Activated CD4-positive, alpha-beta T cell treated with anti-CD3 and anti-CD28 coated beads, Interleukin-2, amount 50 U/mL, for 16 hours (primary cell): ENCODE data around the gene AGAP1.
"Not testable (repeated sequence)": the region's sequence is repeated elsewhere in the genome, so short reads cannot be mapped to it uniquely, and the experiment has no call there.

Source experiments
- DNase-seq: peaks from one replicate; pipeline ENCODE4 v3.0.0-alpha.2; 2020

The AGAP1 gene

GRCh38 chr2:235934774-235935484, 441.1 kb downstream of the AGAP1 start:
- DNase-seq = no peak

GRCh38 chr2:235935773-235936172, 441.9 kb downstream of the AGAP1 start:
- no peak for DNase-seq

- peak; percentile 3 for DNase-seq
Measured at GRCh38 chr2:235936493-235936892, 442.6 kb downstream of the AGAP1 start.

- no peak for DNase-seq
Measured at GRCh38 chr2:235937087-235937486, 443.2 kb downstream of the AGAP1 start.

GRCh38 chr2:235937526-235937925, 443.7 kb downstream of the AGAP1 start:
- DNase-seq = no peak

GRCh38 chr2:235937936-235938335, 444.1 kb downstream of the AGAP1 start:
- DNase-seq = no peak

GRCh38 chr2:235938611-235939010, 444.8 kb downstream of the AGAP1 start:
- DNase-seq = no peak

GRCh38 chr2:235939471-235939870, 445.6 kb downstream of the AGAP1 start:
- DNase-seq = no peak

- DNase-seq = no peak
Measured at GRCh38 chr2:235940330-235940729, 446.5 kb downstream of the AGAP1 start.

- no peak for DNase-seq
Measured at GRCh38 chr2:235944591-235944990, 450.7 kb downstream of the AGAP1 start.

GRCh38 chr2:235945608-235946140, 451.8 kb downstream of the AGAP1 start:
- DNase-seq = no peak

- DNase-seq = no peak
Measured at GRCh38 chr2:235946590-235946989, 452.7 kb downstream of the AGAP1 start.

- not testable (repeated sequence) for DNase-seq
Measured at GRCh38 chr2:235947055-235947454, 453.2 kb downstream of the AGAP1 start.

GRCh38 chr2:235949567-235950472, 456.0 kb downstream of the AGAP1 start:
- DNase-seq = no peak

GRCh38 chr2:235950473-235950809, 456.6 kb downstream of the AGAP1 start:
- DNase-seq = no peak

- DNase-seq = no peak
Measured at GRCh38 chr2:235951493-235951892, 457.6 kb downstream of the AGAP1 start.

GRCh38 chr2:235951982-235952381, 458.1 kb downstream of the AGAP1 start:
- peak; percentile 58 for DNase-seq

GRCh38 chr2:235952714-235953113, 458.9 kb downstream of the AGAP1 start:
- DNase-seq = no peak

GRCh38 chr2:235954281-235954680, 460.4 kb downstream of the AGAP1 start:
- no peak for DNase-seq

- DNase-seq = no peak
Measured at GRCh38 chr2:235954888-235955480, 461.1 kb downstream of the AGAP1 start.

GRCh38 chr2:235955664-235956063, 461.8 kb downstream of the AGAP1 start:
- no peak for DNase-seq

- no peak for DNase-seq
Measured at GRCh38 chr2:235956281-235956970, 462.6 kb downstream of the AGAP1 start.

GRCh38 chr2:235957251-235957650, 463.4 kb downstream of the AGAP1 start:
- no peak for DNase-seq
